HG02588 (cell line): ENCODE measurements around the gene TUBB4A.

ENCODE experiments used
- ATAC-seq: cut with Tn5 transposase; IDR thresholded peaks from one replicate; pipeline ENCODE4 v1.9.1; 2021; ENCODE audit warnings: mild to moderate bottlenecking, moderate library complexity; ENCODE audit not compliant: unreplicated experiment

TUBB4A gene

GRCh38 chr19:6498294-6499036 lies 3.6 kb downstream of the TUBB4A start:
- ATAC-seq: no peak

DNA sequence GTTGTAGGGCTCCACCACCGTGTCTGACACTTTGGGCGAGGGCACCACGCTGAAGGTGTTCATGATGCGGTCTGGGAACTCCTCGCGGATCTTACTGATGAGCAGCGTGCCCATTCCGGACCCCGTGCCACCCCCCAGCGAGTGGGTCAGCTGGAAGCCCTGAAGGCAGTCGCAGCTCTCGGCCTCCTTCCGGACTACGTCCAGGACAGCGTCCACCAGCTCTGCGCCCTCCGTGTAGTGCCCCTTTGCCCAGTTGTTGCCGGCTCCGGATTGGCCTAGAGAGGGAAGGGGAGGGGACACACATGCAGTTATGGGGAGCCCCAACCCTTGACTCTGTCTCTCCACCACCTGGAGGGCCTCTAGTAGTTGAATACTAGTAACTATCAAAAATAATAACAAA lies 6.2 kb downstream of the TUBB4A start:
- ATAC-seq: no peak

DNA sequence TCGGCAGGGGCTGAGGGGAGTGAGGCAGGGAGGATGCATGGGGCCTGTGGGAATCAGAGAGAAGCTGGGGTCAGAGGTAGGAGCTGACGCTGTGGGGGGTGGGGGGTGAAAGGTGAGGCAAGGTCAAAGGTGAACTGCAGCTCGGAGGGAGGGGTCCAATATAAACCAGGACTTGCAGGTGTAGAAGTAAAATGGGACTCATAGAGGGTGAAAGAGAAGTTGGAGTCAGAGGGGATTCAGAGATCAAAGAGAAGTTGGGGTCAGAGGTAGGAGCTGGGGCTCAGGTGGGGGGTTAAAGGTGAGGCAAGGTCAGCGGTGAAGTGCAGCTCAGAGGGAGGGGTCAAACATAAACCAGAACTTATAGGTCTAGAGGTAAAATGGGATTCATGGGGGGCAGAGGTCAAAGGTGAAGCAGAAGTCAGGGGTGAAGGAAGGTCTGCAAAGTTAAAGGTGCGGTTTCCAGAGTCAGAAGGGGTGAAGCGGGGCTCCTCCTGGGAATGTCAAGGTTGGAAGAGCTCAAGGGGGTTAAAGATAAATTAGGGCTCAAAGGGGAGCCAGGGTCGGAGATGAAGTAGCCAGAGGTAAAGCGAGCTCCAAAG lies 7.6 kb downstream of the TUBB4A start:
- ATAC-seq: no peak

- ATAC-seq: no peak
Observed at GRCh38 chr19:6491802-6492592, 10.1 kb downstream of the TUBB4A start.

- no peak for ATAC-seq
Observed at GRCh38 chr19:6490134-6490533, 12.0 kb downstream of the TUBB4A start.

- ATAC-seq: no peak
Observed at GRCh38 chr19:6489278-6490061, 12.6 kb downstream of the TUBB4A start.

DNA sequence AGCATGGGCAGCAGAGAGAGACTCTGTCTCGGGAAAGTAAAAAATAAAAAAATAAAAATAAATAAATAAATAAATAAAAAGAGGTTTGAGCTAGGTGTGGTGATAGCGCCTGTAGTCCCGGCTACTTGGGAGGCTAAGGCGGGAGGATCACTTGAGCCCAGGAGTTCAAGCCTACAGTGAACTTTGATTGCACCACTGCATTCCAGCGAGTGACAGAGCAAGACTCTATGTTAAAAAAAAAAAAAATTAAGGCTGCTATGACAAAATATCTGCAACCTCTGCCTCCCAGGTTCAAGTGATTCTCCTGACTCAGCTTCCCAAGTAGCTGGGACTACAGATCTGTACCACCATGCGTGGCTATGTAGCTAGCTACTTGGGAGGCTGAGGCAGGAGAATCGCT lies 17.3 kb downstream of the TUBB4A start:
- no peak for ATAC-seq

DNA sequence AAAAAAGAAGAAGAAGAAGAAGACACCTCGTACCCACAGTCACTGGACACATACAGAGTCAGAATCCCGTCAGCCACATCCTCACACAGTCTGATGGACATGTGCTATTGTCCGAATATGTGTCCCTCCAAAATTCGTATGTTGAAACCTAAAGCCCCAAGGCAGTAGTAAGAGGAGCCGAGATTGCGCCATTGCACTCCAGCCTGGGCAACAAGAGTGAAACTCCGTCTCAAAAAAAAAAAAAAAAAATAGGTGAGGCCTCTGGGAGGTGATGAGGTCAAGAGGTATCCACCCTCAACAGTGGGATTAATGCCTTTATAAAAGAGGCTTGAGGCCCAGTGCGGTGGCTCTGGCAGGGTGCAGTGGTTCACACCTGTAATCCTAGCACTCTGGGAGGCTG lies 17.9 kb downstream of the TUBB4A start:
- no peak for ATAC-seq

DNA sequence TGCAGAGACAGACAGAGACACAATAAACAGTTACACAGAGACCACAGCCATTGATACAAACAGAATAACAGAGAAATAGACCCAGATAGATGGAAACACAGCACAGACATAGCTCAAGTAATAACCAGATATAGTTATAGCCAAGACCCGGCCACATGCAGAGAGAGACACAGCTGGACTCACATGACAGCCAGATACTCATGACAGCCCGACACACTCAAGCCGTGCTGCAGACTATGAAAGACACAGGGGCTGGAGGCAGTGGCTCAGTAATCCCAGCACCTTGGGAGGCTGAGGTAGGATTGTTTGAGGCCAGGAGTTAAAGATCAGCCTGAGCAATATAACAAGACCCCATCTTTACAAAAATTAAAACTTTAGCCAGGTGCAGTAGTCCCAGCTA lies 18.9 kb downstream of the TUBB4A start:
- ATAC-seq: no peak

DNA sequence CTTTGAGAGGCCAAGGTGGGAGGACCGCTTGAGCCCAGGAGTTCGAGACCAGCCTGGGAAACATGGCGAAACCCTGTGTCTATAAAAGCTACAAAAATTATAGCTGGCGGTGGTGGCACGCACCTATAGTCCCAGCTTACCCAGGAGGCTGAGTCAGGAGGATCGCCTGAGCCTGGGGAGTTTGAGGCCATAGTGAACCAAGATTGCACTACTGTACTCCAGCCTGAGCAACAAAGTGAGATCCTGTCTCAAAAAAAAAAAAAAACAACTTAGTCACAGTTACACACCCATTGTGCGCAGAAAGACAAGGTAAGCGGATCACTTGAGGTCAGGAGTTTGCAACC lies 19.8 kb downstream of the TUBB4A start:
- no peak for ATAC-seq

DNA sequence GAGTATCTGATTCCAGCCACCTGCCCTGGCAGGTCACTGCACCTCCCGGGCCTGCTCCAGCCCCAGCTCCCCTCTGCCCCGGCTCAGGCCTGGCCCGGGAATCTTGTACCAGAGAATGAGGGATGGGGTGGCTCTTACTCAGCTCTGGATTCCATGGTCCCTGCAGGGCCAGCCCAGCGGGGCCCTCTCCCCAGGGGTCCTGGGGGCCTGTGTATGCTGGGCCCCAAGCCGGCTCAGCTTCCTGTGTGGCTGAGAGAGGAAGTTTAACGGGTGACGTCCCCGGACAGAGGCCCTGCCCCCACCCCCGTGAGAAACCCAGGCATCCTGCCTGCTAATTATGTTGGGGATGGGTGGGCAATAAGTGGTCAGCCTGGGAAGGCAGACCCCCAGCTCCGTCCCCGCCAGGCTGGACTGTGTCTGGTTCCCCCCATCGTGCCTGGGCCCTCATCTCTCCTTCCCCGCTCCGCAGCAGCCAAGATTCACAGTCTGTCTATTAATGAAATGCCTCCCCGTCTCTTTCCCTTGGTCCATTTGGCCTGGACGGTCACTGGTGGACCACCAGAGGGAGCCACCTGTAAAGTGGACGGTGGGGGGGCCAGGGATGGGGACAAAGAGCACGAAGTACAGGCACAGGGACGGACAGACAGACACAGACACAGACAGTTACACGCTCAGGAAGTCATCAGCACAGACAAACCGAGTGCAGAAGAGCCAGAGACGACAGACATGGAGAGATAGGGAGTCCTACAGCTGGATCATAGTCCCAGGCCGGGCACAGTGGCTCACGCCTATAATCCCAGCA lies 20.4 kb downstream of the TUBB4A start, which contains the start of gene DENND1C:
Gene DENND1C (minus strand): TSS at position 247 of the 802 bp plus-strand sequence. CDS start 92 bp downstream, at position 155.
- peak; percentile 49 for ATAC-seq

- ATAC-seq: peak; percentile 17
Observed at GRCh38 chr19:6480848-6481415, 21.2 kb downstream of the TUBB4A start.

GRCh38 chr19:6479836-6480398 lies 22.2 kb downstream of the TUBB4A start:
- no peak for ATAC-seq

GRCh38 chr19:6478815-6479214 lies 23.3 kb downstream of the TUBB4A start:
- ATAC-seq: no peak

GRCh38 chr19:6476896-6477431 lies 25.1 kb downstream of the TUBB4A start:
- no peak for ATAC-seq

- ATAC-seq: no peak
Observed at GRCh38 chr19:6476155-6476895, 25.8 kb downstream of the TUBB4A start.

- no peak for ATAC-seq
Observed at GRCh38 chr19:6475321-6476108, 26.6 kb downstream of the TUBB4A start.

- ATAC-seq: no peak
Observed at GRCh38 chr19:6473647-6474046, 28.5 kb downstream of the TUBB4A start.
